GM21423 (cell line): ENCODE measurements around the gene MMRN2.
A peak's percentile ranks its signal among the peaks of the same experiment; 100 is the strongest.

Source experiments
- ATAC-seq: cut with Tn5 transposase; IDR thresholded peaks from one replicate; pipeline ENCODE4 v1.9.1; 2021; ENCODE audit warnings: mild to moderate bottlenecking, moderate library complexity; ENCODE audit not compliant: unreplicated experiment

MMRN2 gene

GRCh38 chr10:86970162-86970981 is 13.0 kb upstream of the MMRN2 start:
- no peak for ATAC-seq

DNA sequence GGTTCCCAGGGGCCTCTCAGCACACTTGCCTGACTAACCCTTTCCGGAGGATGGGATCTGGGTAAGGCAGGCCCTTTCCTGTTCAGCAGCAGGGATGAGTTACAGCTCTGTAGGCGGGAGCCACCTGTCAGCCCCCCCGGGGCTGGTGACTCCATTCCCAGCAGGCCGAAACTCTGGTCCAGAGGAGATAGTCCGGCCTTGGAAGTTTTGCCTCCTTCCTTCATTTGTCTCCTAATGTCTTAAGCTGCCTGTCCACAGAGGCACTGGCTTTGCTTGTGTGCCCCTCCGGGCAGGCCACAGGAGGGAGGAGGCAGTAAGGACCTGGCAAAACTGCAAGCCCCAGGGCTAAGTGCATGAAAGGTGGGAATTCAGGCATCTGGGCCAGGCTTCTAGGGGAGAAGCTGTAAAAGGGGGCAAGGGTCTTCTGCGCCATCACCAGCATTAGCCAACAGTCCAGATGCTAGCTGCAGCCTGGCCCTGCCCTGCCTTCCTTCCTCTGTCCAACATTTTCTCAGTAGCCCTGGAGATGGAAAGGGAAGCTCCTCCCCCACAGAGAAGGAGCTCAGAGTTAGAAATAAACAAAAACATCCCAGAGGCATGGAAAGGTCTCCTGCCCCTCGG is 12.1 kb upstream of the MMRN2 start:
- no peak for ATAC-seq

DNA sequence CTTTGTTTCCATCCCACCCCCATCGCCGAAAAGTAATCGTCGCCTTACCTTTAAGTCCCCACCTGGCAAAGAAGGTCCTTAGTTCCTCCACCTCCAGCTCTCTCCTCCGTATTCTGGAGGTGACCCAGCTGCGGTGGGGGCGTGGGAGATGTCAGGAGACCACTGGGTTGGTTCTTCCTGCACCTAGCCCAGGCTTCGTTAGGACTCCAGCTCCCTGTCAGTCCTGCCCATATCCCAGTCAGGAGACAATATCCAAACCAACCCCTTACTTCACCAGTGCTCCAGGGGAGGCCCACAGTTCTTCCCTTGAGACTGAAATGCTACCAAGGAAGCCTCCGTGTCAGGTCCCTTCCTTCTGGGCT is 11.6 kb upstream of the MMRN2 start:
- no peak for ATAC-seq

DNA sequence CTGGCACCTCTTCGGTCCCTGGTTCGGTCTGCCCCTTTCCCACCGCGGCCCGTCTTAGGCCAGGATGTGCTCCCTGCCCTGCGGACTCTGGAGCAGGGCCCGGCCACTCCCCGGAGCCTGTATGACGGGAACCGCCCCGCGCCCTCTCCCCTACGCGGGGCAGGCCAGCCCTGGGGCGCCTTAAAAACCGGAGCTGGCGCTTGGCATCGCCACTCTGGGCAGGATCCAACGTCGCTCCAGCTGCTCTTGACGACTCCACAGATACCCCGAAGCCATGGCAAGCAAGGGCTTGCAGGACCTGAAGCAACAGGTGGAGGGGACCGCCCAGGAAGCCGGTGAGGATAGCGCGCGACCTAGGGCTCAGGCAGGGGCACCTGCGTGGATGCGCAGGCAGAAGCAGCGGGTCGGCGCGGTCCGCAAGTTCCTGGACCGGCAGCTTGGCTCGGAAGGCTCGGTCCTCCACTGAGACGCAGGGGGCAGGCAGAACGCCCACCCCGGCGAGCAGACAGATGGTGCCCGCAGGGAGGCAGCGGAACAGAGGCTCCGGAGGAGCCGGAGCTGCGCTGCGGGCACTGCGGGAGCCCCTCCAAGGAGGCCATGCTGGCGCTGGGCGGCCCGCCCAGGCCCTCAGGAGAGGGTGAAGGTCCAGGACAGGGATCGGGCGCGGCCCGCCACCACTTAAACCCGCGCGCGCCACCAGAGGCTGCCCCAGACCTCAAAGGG is 11.0 kb upstream of the MMRN2 start, which contains the start of gene ADIRF:
ADIRF (plus strand) TSS at position 212 of the 723 bp plus-strand sequence; CDS start at position 275, 63 bp downstream.
- no peak for ATAC-seq

DNA sequence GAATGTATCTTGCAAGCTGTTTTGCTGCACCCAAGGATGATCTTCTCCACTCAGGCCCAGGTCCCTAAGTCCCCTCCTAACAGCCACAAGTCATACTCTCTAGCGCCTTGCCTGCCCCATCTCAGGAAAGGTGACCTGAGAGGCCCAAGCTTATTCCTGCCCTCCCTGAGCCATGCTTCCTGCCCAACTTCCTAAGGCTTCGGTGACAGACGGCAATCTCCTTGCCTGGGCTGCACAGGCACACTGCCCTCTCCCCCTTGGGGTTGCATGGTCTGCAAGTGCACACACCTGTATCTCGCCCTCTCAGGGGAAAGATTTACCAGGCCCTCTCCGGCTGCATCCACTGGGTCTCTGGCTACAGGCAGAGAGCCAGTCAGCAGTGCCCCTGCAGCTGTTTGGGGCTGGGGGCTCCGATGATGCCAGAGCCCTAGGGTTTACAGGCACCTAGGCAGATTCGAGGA is 10.1 kb upstream of the MMRN2 start:
- no peak for ATAC-seq

DNA sequence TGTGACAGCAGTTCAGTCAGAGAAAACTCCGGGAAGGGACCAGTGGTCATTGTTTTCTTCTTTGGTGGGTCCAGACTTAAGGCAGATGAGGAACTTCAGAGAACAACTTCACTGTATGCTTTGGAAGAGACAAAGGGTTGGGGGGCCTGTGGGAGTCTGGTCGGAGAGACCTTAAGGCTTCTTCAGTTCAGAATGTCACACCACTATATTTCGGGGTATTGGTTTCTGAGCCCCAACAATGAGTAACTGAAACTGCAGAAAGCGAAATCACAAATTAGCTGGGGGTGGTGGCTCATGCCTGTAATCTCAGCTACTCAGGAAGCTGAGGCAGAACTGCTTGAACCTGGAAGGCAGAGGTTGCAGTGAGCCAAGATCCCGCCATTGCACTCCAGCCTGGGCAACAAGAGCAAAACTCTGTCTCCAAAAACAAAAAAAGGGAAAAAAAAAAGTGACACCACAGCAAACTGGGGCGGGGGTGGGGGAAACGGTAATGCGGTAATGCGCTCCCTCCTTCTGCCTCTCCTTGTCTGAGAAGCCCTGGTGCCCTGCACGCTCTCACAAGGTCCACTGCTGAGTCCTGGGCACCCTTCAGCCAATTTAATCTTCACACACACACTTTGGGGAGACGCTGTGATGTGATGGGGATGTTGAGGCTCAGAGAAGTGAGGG is 8.7 kb upstream of the MMRN2 start:
- ATAC-seq = no peak

- ATAC-seq = no peak
These were observed 7.4 kb upstream of the MMRN2 start for GRCh38 chr10:86964847-86965190.

GRCh38 chr10:86964061-86964846 is 6.8 kb upstream of the MMRN2 start:
- ATAC-seq = no peak

- no peak for ATAC-seq
These were observed 6.0 kb upstream of the MMRN2 start for GRCh38 chr10:86963341-86963919.

- no peak for ATAC-seq
These were observed 5.5 kb upstream of the MMRN2 start for GRCh38 chr10:86962981-86963310.

DNA sequence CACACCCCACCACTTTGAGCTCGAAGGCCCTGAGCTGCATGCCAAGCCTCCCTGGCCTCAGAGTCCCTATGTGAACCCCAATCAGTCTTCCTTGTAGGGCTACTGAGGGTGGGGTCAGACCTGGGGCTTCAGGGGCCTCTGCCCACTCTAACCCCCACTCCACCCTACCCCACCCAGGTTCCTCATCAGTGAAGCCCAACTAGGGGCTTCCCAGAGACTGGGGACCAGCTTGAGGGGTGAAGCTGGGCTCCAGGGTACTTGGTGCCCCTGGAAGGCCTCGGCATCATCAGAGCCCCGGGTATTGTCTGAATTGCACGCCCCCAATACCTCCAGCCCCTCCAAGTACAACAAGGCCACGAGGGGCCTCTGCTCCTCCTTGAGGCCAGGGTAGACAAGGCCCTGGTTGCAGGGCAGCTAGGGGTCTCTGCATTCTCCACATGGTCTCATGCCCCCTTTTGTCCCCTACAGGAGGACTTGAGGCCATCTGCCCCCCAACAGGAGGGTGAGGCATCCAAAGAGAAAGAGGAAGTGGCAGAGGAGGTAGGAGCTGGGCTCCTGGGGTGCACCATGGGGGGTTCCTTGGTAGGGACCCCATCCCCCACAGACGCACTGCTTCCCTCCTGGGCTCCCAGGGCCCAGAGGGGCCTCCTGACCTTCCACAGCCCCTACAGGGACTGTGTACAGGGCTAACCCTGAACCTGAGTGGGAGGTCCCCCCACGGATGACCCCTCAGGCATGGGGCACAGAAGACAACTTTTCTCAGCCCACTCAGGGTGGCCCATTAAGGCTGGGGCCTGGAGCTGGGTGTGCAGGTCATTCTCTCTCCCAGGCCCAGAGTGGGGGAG is 4.9 kb upstream of the MMRN2 start:
- no peak for ATAC-seq

DNA sequence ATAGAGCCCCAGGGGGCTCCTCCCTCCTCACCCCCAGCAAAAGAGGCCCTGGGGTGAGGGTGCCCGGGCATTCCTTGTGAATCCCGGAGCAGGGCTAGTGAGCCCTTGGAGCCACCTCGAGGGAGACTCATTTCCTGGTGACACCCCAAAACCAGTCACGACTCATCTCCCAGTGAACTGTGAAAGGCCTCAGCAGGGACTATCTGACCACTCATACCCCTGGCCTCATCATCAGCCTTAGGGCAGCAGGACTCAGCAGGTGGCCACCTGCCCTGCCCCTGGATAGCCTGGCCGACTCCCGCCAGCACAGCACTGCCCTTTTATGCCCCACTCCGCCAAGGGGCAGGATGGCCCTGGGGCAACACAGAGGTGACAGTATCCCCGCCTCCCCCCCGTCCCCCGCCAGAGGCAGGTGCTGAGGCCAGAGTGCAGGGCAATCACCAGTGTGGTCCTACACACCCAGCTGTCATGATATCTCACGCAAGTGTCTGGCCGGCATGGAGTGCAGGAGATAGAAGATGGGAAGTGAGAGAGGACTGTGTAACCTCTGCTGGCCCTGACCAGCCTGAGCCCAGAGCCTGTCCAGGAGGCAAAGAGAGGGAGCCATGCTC is 4.2 kb upstream of the MMRN2 start:
- ATAC-seq = no peak

DNA sequence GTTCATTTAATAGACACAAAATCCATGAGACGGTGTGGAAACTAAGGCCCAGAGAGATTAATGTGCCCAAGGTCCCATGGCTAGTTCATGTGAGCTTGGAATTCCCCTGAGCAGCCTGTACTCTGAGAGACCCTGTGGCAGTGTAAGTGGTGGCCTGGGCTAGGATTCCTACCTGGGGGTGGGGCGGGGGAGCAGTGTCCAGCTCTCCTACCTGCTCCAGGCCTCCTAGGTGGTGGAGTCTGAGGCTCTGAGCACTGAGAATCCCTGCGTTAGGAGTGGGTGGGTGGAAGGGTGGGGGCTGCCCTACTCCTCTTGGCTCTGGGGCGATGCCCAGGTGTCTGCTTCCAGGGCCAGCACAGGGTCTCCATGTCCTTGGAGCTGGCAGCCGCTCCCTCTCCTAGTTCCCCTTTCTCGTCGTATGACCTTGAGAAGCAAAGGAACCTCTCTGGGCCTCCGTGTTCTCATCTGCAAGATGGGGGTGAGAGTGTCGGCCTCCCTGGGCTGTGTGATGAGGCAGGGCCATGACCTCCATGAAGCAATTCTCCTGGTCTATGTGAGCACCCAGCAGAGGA is 3.5 kb upstream of the MMRN2 start:
- no peak for ATAC-seq

DNA sequence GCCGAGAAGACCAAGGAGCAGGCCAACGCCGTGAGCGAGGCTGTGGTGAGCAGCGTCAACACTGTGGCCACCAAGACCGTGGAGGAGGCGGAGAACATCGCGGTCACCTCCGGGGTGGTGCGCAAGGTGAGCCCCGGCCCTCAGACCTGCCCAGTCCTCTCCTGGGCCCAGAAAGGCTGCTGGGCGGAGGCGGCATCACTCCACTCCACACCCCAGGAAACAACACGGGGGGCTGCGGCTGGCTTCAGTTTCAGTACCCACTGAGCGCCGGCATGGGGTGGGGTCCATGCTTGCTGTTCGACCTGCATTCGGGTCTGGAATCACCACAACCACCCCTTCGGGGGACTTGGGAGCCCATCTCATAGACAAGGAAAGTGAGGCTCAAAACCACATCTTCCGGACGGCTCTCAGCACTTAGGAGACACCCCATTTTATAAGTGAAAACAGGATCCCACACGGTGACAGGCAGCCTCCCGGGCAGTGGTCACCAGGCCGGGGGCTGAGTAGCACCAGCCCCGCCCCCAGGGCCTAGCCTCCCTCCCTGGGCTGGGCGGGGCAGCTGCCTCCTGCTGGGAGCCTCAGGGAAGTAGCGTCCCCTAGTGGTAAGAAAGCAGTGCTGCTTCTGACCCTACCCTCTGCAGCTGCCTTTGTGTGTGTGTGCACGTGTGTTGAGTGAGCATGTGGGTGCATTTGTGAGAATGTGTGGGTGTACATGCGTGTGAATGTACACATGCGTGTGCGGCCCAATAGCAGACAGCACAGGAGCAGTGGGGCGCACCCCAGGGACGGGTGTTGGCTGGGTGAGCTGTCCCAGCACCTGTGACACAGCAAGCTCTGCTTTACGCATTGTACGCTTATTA is 2.8 kb upstream of the MMRN2 start:
- peak; percentile 57 for ATAC-seq

GRCh38 chr10:86959737-86960002 is 2.3 kb upstream of the MMRN2 start:
- ATAC-seq = no peak

DNA sequence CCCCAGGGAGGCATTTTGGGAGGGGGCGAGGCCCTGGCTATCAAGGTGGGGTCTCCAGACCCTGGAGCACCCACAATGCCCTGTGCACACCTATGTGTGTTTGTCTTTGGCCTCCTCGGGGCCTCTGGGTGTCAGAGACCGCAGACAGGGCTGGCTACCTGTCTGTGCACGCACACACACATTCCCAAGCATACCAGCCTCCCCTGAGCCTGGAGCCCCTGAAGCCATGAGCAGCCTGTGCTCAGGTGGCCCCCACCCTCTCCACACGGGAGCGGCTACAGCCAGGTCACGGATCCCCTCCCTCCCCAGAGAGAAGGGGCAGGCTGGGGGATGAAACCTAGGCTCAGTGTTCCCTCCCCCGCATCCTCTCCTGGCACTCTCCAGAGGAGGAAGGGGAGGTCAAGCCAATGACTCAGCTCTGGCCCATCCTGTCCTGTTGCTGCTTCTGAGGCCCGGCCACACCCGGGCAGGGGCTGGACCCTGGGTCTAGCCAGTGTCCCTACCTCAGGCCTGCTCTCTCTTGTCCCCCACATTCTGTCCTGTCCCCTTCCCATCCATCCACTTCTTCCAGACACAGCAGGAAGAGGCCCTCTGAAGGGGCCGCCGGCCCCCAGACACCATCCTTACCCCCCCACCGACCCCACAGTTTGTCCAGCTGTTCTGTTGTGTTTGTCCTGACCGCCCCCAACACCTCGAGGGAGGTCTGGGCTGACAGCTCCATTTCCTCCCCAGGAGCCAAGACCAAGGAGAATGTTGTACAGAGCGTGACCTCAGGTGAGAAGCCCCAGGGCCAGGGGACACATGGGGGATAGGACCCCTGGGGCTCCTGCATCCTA is 1.7 kb upstream of the MMRN2 start:
- no peak for ATAC-seq
